ENCODE data around the gene HM13. TPM values are rescaled to one million over a fixed set of nuclear protein-coding genes. Genes with fewer than 3 reads are reported as not detected.

The HM13 gene
- total RNA-seq, 4 donors from 2014 or later: 38.4 to 86.0 (median 63.4) TPM

GRCh38 chr20:31489152-31489551 is 25.1 kb upstream of the HM13 start:
- Histone ChIP-seq H3K4me1 (peaks cover 0 to 5% (median 0%) of the 10 kb centered on the region in 4 donors), H3K4me3 (no peak overlapping the region), H3K9me3 (no peaks in the 10 kb centered on the region), H3K36me3 (no peaks in the 10 kb centered on the region), H3K27ac (no peak overlapping the region), H3K27me3 (peaks cover 8% of the 10 kb centered on the region)
- intact Hi-C loops (cut with DNase I; ENCODE audit: low total_unique reads) (no loop called here), in situ Hi-C loops (cut with MboI; ENCODE audit: low pct_ligation_motif_present in 1 of 4, low pct_unique_long_range_greater_than_20kb in 1 of 4, low sequenced_read_pairs in 3 of 4) (no loop called here)
- WGBS, 2 donors (ENCODE audit: low coverage in 1 of 2): 69 to 70% methylated on average over 2 to 3 of the region's 3 CpGs
- DNase-seq: no peak
- no peak for TF ChIP-seq EP300 (IDR thresholded peaks at IDR 0.05; ENCODE audit: low read depth)
- no peak for TF ChIP-seq POLR2A (IDR thresholded peaks at IDR 0.05)
- TF ChIP-seq CTCF (IDR thresholded peaks at IDR 0.05): no peak
- TF ChIP-seq POLR2AphosphoS5 (IDR thresholded peaks at IDR 0.05): no peak

GRCh38 chr20:31490752-31491151 is 23.5 kb upstream of the HM13 start:
- 85 to 86% methylated on average over 2 to 3 of the region's 3 CpGs for WGBS, 2 donors (ENCODE audit: low coverage in 1 of 2)
- H3K9me3 ChIP-seq: no peaks in the 10 kb centered on the region

GRCh38 chr20:31494131-31494530 is 20.1 kb upstream of the HM13 start:
- TF ChIP-seq CTCF (IDR thresholded peaks at IDR 0.05) (no peak), POLR2AphosphoS5 (IDR thresholded peaks at IDR 0.05) (no peak), POLR2A (IDR thresholded peaks at IDR 0.05) (no peak), EP300 (IDR thresholded peaks at IDR 0.05; ENCODE audit: low read depth) (no peak)
- H3K36me3 ChIP-seq: no peaks in the 10 kb centered on the region
- 56 to 58% methylated on average over 2 of the region's 2 CpGs for WGBS, 2 donors (ENCODE audit: low coverage in 1 of 2)
- no peak for DNase-seq
- in situ Hi-C loops (cut with MboI; ENCODE audit: low pct_ligation_motif_present in 1 of 4, low pct_unique_long_range_greater_than_20kb in 1 of 4, low sequenced_read_pairs in 3 of 4): no loop called here
- H3K4me1 ChIP-seq: peaks cover 0 to 8% (median 0%) of the 10 kb centered on the region in 4 donors
- H3K4me3 ChIP-seq: no peak overlapping the region
- no peaks in the 10 kb centered on the region for H3K27me3 ChIP-seq
- no peak overlapping the region for H3K27ac ChIP-seq
- no peaks in the 10 kb centered on the region for H3K9me3 ChIP-seq
- intact Hi-C loops (cut with DNase I; ENCODE audit: low total_unique reads): no loop called here

More at GRCh38 chr20:31490752-31491151, 23.5 kb upstream of the HM13 start:
- in situ Hi-C loops (cut with MboI; ENCODE audit: low pct_ligation_motif_present in 1 of 4, low pct_unique_long_range_greater_than_20kb in 1 of 4, low sequenced_read_pairs in 3 of 4): no loop called here
- no peak for DNase-seq
- intact Hi-C loops (cut with DNase I; ENCODE audit: low total_unique reads): no loop called here
- TF ChIP-seq POLR2A (IDR thresholded peaks at IDR 0.05) (no peak), POLR2AphosphoS5 (IDR thresholded peaks at IDR 0.05) (no peak), EP300 (IDR thresholded peaks at IDR 0.05; ENCODE audit: low read depth) (no peak), CTCF (IDR thresholded peaks at IDR 0.05) (no peak)
- no peaks in the 10 kb centered on the region for H3K36me3 ChIP-seq
- no peaks in the 10 kb centered on the region for H3K4me1 ChIP-seq
- no peak overlapping the region for H3K4me3 ChIP-seq
- peaks cover 2% of the 10 kb centered on the region for H3K27me3 ChIP-seq
- no peak overlapping the region for H3K27ac ChIP-seq

GRCh38 chr20:31496761-31497295 is 17.4 kb upstream of the HM13 start:
- Histone ChIP-seq H3K4me1 (peaks cover 0 to 8% (median 0%) of the 10 kb centered on the region in 4 donors), H3K9me3 (no peaks in the 10 kb centered on the region), H3K36me3 (no peaks in the 10 kb centered on the region), H3K27ac (peak overlapping the region; percentile 45 to 66 (median 55)), H3K4me3 (no peak overlapping the region), H3K27me3 (no peaks in the 10 kb centered on the region)
- in situ Hi-C loops (cut with MboI; ENCODE audit: low pct_ligation_motif_present in 1 of 4, low pct_unique_long_range_greater_than_20kb in 1 of 4, low sequenced_read_pairs in 3 of 4): no loop called here
- peak; percentile 22 for DNase-seq
- TF ChIP-seq EP300 (IDR thresholded peaks at IDR 0.05; ENCODE audit: low read depth) (no peak), POLR2AphosphoS5 (IDR thresholded peaks at IDR 0.05) (no peak), POLR2A (IDR thresholded peaks at IDR 0.05) (no peak), CTCF (IDR thresholded peaks at IDR 0.05) (no peak)
- 36% methylated on average over 15 of the region's 15 CpGs; no CpG with 5 or more reads in 1 of the 2 donors for WGBS, 2 donors (ENCODE audit: low coverage in 1 of 2)
- intact Hi-C loops (cut with DNase I; ENCODE audit: low total_unique reads): no loop called here

All from transverse colon (tissue), 4 donors.